ENCODE results near the gene PDIA2.

PDIA2 gene

DNA sequence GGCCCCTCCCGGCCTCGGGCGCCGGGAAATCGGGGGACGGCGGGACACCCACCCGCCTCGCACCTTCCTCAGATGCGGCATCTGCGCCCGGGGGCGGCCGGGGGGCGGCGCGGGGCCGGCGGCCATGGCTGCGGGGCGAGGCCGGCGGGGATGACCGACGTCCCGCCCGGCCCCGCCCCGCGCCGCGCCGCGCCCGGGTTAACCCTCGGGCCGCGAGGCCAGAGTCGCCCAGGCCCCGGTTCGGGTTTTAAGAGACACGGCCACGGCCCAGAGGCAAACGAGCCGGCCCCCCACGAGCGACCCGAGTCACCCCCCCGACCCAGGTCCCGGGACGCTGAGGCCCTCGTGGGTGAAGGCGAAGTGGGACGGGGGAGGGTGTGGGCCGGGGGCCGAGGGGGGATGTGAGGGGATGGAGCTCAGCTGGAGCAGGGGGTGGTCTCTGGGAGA is 7.2 kb upstream of the PDIA2 start, which contains the start of gene RGS11:
Gene RGS11, minus strand, starts transcription at position 159 of the 447 bp plus-strand sequence. Its CDS starts 33 bp downstream, at position 126.
- TF ChIP-seq EGR1 (IDR thresholded peaks at IDR 0.05) (no peak), YY1 (IDR thresholded peaks at IDR 0.05; ENCODE audit: low read depth) (no peak), ZBTB7A (IDR thresholded peaks at IDR 0.05; ENCODE audit: low read depth) (0 out of 2 replicates have a peak, but pooled peaks have one; percentile 12), CREB1 (IDR thresholded peaks at IDR 0.05; ENCODE audit: low read depth) (no peak)
- TF ChIP-seq, protein P1, sequence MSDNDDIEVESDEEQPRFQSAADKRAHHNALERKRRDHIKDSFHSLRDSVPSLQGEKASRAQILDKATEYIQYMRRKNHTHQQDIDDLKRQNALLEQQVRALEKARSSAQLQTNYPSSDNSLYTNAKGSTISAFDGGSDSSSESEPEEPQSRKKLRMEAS (IDR thresholded peaks at IDR 0.05): no peak

DNA sequence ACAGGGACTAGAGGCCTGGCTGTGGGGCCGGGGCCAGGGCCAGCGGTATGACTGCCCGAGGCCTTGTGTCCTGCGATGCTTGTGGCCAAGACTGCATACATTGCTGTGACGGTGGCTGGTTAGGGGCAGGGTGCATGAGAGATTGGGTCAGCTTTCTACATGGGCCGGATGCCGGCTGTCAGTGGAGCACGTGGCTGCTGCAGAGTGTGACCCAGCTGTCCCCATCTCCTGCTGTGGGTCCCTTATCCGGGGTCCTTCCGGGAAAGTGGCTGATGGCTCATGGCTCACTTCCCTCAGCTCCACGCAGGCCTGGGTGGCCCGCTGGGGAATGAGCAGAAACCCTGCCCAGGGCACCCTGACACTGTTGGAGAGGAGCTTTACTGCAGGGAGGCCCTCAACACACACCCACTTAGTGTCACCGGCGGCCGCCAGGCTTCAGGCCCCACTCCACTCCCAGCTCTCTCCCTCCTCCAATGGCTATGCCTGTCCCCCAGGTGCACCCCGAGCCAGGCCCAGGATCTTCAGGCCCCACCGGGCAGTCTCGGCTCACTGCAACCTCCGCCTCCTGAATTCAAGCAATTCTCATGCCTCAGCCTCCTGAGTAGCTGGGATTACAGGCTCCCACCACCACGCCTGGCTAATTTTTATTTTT is 6.4 kb upstream of the PDIA2 start:
- TF ChIP-seq, protein P2, sequence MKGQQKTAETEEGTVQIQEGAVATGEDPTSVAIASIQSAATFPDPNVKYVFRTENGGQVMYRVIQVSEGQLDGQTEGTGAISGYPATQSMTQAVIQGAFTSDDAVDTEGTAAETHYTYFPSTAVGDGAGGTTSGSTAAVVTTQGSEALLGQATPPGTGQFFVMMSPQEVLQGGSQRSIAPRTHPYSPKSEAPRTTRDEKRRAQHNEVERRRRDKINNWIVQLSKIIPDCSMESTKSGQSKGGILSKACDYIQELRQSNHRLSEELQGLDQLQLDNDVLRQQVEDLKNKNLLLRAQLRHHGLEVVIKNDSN (IDR thresholded peaks at IDR 0.05): no peak
- no peak for TF ChIP-seq RAD21 (IDR thresholded peaks at IDR 0.05; ENCODE audit: low read depth)
- no peak for TF ChIP-seq YY1 (IDR thresholded peaks at IDR 0.05; ENCODE audit: low read depth)
- TF ChIP-seq CEBPB (IDR thresholded peaks at IDR 0.05): no peak
- TF ChIP-seq CREB1 (IDR thresholded peaks at IDR 0.05; ENCODE audit: low read depth): no peak
- no peak for TF ChIP-seq ZBTB7A (IDR thresholded peaks at IDR 0.05; ENCODE audit: low read depth)
- TF ChIP-seq TCF12 (IDR thresholded peaks at IDR 0.05; ENCODE audit: low read depth): no peak
- TF ChIP-seq, protein P1 (IDR thresholded peaks at IDR 0.05): no peak
- no peak for TF ChIP-seq FOXM1 (IDR thresholded peaks at IDR 0.05; ENCODE audit: borderline replicate concordance, low read depth)
- TF ChIP-seq EP300 (IDR thresholded peaks at IDR 0.05; ENCODE audit: borderline replicate concordance): no peak

DNA sequence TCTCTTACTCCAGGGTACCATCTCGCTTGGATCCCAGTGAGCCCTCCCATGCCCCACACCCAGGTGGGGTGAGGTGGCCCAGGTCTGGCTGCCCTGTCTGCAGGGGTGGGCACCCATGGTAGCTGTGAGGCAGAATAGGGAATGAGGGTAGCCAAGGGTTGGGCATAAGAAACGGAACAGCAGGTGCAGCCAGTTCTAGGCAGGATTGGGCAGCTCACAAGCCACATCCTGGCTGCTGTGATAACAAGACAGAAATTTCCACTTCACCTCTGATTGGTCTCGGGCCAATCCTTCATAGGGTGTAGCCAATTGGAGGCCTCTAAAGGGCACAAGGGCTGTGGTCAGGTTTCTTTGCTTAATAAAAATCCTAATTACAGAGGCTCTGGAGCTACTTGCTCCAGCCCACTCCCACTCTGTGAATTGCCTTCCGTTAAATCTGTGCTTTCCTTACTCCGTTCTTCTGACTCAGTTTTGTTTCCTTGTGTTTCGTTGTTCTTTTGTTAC is 4.0 kb upstream of the PDIA2 start:
- TF ChIP-seq, protein P2 (IDR thresholded peaks at IDR 0.05): no peak
- TF ChIP-seq ZBTB7A (IDR thresholded peaks at IDR 0.05; ENCODE audit: low read depth) (no peak), CEBPB (IDR thresholded peaks at IDR 0.05) (no peak), TCF12 (IDR thresholded peaks at IDR 0.05; ENCODE audit: low read depth) (no peak)

DNA sequence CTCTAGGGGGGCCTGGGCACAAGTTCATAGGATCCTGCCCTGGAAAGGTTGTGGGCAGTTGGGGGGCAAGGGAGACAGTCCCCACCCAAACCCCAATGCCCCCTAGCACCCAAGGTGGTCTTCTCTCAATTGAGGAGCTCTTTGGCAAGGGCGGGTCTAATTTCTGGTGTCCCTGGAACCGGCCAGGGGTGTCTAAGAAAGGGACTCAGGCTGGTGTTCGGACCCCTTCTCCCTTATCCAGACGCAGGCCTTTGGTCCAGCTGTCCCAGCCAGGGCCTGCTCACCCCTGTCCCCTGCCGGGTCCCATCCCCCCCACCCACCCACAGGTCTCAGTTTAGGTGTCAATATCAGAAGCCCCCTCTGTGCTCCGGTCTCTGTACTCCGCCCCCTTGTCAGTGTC is 3.4 kb upstream of the PDIA2 start:
- TF ChIP-seq ZBTB7A (IDR thresholded peaks at IDR 0.05; ENCODE audit: low read depth) (no peak), NFIC (IDR thresholded peaks at IDR 0.05) (no peak), CEBPB (IDR thresholded peaks at IDR 0.05) (no peak), TCF12 (IDR thresholded peaks at IDR 0.05; ENCODE audit: low read depth) (no peak), TEAD4 (IDR thresholded peaks at IDR 0.05) (no peak), CREB1 (IDR thresholded peaks at IDR 0.05; ENCODE audit: low read depth) (no peak), EGR1 (IDR thresholded peaks at IDR 0.05) (no peak), YY1 (IDR thresholded peaks at IDR 0.05; ENCODE audit: low read depth) (no peak), TAF1 (IDR thresholded peaks at IDR 0.05; ENCODE audit: low read depth) (no peak), EP300 (IDR thresholded peaks at IDR 0.05; ENCODE audit: borderline replicate concordance) (no peak), FOXM1 (IDR thresholded peaks at IDR 0.05; ENCODE audit: borderline replicate concordance, low read depth) (no peak), RAD21 (IDR thresholded peaks at IDR 0.05; ENCODE audit: low read depth) (no peak)
- TF ChIP-seq, protein P2 (IDR thresholded peaks at IDR 0.05): no peak
- TF ChIP-seq, protein P1 (IDR thresholded peaks at IDR 0.05): no peak
- TF ChIP-seq, protein P3, sequence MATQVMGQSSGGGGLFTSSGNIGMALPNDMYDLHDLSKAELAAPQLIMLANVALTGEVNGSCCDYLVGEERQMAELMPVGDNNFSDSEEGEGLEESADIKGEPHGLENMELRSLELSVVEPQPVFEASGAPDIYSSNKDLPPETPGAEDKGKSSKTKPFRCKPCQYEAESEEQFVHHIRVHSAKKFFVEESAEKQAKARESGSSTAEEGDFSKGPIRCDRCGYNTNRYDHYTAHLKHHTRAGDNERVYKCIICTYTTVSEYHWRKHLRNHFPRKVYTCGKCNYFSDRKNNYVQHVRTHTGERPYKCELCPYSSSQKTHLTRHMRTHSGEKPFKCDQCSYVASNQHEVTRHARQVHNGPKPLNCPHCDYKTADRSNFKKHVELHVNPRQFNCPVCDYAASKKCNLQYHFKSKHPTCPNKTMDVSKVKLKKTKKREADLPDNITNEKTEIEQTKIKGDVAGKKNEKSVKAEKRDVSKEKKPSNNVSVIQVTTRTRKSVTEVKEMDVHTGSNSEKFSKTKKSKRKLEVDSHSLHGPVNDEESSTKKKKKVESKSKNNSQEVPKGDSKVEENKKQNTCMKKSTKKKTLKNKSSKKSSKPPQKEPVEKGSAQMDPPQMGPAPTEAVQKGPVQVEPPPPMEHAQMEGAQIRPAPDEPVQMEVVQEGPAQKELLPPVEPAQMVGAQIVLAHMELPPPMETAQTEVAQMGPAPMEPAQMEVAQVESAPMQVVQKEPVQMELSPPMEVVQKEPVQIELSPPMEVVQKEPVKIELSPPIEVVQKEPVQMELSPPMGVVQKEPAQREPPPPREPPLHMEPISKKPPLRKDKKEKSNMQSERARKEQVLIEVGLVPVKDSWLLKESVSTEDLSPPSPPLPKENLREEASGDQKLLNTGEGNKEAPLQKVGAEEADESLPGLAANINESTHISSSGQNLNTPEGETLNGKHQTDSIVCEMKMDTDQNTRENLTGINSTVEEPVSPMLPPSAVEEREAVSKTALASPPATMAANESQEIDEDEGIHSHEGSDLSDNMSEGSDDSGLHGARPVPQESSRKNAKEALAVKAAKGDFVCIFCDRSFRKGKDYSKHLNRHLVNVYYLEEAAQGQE (IDR thresholded peaks at IDR 0.05; ENCODE audit: low read depth): no peak

DNA sequence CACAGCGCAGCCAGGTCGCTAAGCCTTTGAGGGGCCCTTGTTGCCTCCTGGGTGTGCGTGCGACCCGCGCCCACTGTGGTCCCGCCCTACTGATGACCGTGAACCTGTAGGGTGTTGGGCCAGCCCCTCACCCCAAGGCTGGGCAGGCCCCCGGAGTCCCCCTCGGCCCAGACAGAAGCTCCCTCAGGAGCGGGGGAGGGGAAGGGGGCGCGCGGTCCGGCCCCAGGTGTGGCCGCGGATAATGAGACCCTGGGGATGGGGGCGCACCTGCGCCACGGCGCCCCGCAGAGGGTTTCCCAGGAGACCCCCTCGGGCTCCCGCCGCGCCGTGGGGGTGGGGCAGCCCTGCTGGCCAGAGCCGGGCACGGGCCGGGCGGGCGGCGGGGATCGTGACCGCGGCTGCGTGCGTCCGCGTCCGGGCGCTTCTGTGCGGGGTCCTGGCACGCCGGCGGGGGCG is 2.9 kb upstream of the PDIA2 start:
- no peak for TF ChIP-seq TAF1 (IDR thresholded peaks at IDR 0.05; ENCODE audit: low read depth)
- no peak for TF ChIP-seq ZBTB7A (IDR thresholded peaks at IDR 0.05; ENCODE audit: low read depth)
- TF ChIP-seq NFIC (IDR thresholded peaks at IDR 0.05): no peak
- TF ChIP-seq TCF12 (IDR thresholded peaks at IDR 0.05; ENCODE audit: low read depth): no peak
- TF ChIP-seq, protein P3 (IDR thresholded peaks at IDR 0.05; ENCODE audit: low read depth): no peak
- TF ChIP-seq, protein P1 (IDR thresholded peaks at IDR 0.05): no peak
- no peak for TF ChIP-seq TEAD4 (IDR thresholded peaks at IDR 0.05)
- TF ChIP-seq EP300 (IDR thresholded peaks at IDR 0.05; ENCODE audit: borderline replicate concordance): no peak
- no peak for TF ChIP-seq CREB1 (IDR thresholded peaks at IDR 0.05; ENCODE audit: low read depth)
- TF ChIP-seq CEBPB (IDR thresholded peaks at IDR 0.05): no peak
- TF ChIP-seq RAD21 (IDR thresholded peaks at IDR 0.05; ENCODE audit: low read depth): no peak
- TF ChIP-seq, protein P2 (IDR thresholded peaks at IDR 0.05): no peak
- TF ChIP-seq YY1 (IDR thresholded peaks at IDR 0.05; ENCODE audit: low read depth): no peak
- no peak for TF ChIP-seq FOXM1 (IDR thresholded peaks at IDR 0.05; ENCODE audit: borderline replicate concordance, low read depth)
